Glutamatergic neuron (in vitro differentiated cells): ENCODE data around the gene SLC1A7. TPM values are rescaled to one million over a fixed set of nuclear protein-coding genes. Genes with fewer than 3 reads are reported as not detected.

Source experiments
- DNase-seq: peaks from one replicate; pipeline ENCODE4 v3.0.0; 2022
- H3K27ac Mint-ChIP-seq: one replicate; pipeline ENCODE4 v1.8.0; 2020; ENCODE audit warnings: mild to moderate bottlenecking, mixed read lengths, inconsistent platforms; ENCODE audit not compliant: unreplicated experiment
- H3K27me3 Mint-ChIP-seq: one replicate; pipeline ENCODE4 v1.8.0; 2020; ENCODE audit warnings: mild to moderate bottlenecking, moderate library complexity, mixed read lengths, inconsistent platforms; ENCODE audit not compliant: unreplicated experiment
- H3K36me3 Mint-ChIP-seq: one replicate; pipeline ENCODE4 v1.8.0; 2020; ENCODE audit warnings: mild to moderate bottlenecking, mixed read lengths, inconsistent platforms; ENCODE audit not compliant: unreplicated experiment
- H3K4me1 Mint-ChIP-seq: one replicate; pipeline ENCODE4 v1.8.0; 2020; ENCODE audit warnings: mild to moderate bottlenecking, low read depth, mixed read lengths, inconsistent platforms; ENCODE audit not compliant: unreplicated experiment
- H3K4me3 Mint-ChIP-seq: one replicate; pipeline ENCODE4 v1.8.0; 2020; ENCODE audit warnings: mild to moderate bottlenecking, mixed read lengths, inconsistent platforms; ENCODE audit not compliant: unreplicated experiment
- H3K9me3 Mint-ChIP-seq: one replicate; pipeline ENCODE4 v1.8.0; 2020; ENCODE audit warnings: mild to moderate bottlenecking, moderate library complexity, mixed read lengths, inconsistent platforms; ENCODE audit not compliant: unreplicated experiment
- total RNA-seq: library from RNA; stranded (reverse); fragmentation: NEBNext Ultra II Directional; extraction: Animal tissue kit (Norgen Biotek cat#: 25700); gene quantifications from one replicate; pipeline ENCODE4 v1.2.1, GENCODE V29; 2021; ENCODE audit not compliant: unreplicated experiment
- TF ChIP-seq, protein P1 (sequence below): fragments of 200-600 bp; sonication (generic); IDR thresholded peaks from one replicate; pipeline ENCODE4 v1.5.0; 2021; ENCODE audit not compliant: partially characterized antibody, unreplicated experiment

The SLC1A7 gene
- total RNA-seq, 1 donor from 2014 or later: not detected

DNA sequence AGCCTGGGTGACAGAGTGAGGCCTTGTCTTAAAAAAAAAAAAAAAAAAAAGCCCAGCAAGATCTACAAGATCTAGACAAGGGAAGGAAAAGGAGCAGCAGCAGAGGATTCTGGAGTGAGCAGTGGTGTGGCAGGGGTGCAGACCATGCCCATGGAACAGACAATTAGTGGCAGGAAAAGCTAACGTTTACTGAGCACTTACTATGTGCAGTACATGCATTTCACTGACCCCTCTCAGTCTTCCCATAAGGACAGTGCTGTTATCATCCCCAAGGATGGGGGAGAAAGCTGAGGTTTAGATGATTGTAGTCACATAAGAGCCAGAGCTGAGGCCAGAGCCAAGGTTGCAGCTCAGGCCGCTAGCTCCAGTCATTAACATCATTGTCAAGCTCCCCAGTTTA is 74.6 kb downstream of the SLC1A7 start:
- H3K27ac Mint-ChIP-seq: no peak overlapping the region
- peaks cover 2% of the 10 kb centered on the region for H3K4me1 Mint-ChIP-seq
- no peak for DNase-seq
- TF ChIP-seq, protein P1, sequence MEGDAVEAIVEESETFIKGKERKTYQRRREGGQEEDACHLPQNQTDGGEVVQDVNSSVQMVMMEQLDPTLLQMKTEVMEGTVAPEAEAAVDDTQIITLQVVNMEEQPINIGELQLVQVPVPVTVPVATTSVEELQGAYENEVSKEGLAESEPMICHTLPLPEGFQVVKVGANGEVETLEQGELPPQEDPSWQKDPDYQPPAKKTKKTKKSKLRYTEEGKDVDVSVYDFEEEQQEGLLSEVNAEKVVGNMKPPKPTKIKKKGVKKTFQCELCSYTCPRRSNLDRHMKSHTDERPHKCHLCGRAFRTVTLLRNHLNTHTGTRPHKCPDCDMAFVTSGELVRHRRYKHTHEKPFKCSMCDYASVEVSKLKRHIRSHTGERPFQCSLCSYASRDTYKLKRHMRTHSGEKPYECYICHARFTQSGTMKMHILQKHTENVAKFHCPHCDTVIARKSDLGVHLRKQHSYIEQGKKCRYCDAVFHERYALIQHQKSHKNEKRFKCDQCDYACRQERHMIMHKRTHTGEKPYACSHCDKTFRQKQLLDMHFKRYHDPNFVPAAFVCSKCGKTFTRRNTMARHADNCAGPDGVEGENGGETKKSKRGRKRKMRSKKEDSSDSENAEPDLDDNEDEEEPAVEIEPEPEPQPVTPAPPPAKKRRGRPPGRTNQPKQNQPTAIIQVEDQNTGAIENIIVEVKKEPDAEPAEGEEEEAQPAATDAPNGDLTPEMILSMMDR: no peak
- peaks cover 5% of the 10 kb centered on the region for H3K9me3 Mint-ChIP-seq
- no peaks in the 10 kb centered on the region for H3K36me3 Mint-ChIP-seq
- H3K4me3 Mint-ChIP-seq: no peak overlapping the region
- peaks cover 10% of the 10 kb centered on the region for H3K27me3 Mint-ChIP-seq

DNA sequence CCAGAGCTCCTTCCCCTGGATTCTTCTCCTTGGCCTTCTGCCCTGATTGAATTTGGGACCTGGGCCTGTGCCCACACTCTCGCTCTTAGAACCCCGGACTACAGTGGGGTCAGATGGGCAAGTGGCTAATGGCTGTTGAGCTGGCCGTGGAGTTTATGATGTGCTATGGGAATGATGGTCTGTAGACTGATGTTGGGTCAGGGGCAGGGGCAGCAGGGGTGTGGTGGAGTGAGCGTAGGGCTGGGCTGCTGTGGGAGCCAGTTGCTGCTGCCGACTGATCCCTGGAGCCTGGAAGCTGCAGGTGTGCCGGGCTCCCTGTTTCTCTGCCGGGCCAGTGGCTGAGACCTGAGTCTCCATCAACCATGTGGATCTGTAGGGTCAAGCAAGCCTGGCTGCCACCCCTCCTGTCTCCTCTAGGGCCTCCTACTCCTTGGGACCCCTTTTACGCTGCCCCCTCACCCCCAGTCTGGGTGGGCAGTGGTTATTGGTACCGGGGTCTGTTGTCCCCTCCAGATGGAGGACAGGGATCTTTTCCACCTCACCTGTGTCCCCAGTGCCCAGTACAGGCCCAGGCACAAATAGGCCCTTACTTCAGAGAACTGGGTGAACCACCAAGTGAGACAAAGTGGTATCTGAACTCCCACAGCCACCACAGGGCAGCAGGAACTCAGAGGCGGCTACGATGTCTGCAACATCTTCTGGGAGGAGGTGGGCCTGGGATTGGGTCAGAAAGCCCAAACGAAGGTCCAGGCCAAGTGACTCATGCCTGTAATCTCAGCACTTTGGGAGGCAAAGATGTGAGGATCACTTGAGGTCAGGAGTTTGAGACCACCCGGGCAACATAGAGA is 75.3 kb downstream of the SLC1A7 start:
- Mint-ChIP-seq H3K27me3 (peaks cover 12% of the 10 kb centered on the region), H3K4me1 (peaks cover 2% of the 10 kb centered on the region)
- no peak for DNase-seq

GRCh38 chr1:53066488-53066887 is 76.0 kb downstream of the SLC1A7 start:
- no peak overlapping the region for H3K27ac Mint-ChIP-seq
- no peaks in the 10 kb centered on the region for H3K36me3 Mint-ChIP-seq
- H3K4me1 Mint-ChIP-seq: peaks cover 2% of the 10 kb centered on the region
- no peak overlapping the region for H3K4me3 Mint-ChIP-seq
- DNase-seq: no peak
- peaks cover 12% of the 10 kb centered on the region for H3K27me3 Mint-ChIP-seq
- peaks cover 6% of the 10 kb centered on the region for H3K9me3 Mint-ChIP-seq
- TF ChIP-seq, protein P1: no peak

More for the DNA sequence above, 75.3 kb downstream of the SLC1A7 start:
- TF ChIP-seq, protein P1: no peak
- Mint-ChIP-seq H3K27ac (no peak overlapping the region), H3K36me3 (no peaks in the 10 kb centered on the region), H3K9me3 (peaks cover 7% of the 10 kb centered on the region), H3K4me3 (no peak overlapping the region)

- peaks cover 6% of the 10 kb centered on the region for H3K9me3 Mint-ChIP-seq
- H3K27me3 Mint-ChIP-seq: peaks cover 12% of the 10 kb centered on the region
- TF ChIP-seq, protein P1: no peak
- DNase-seq: no peak
- H3K27ac Mint-ChIP-seq: no peak overlapping the region
- no peak overlapping the region for H3K4me3 Mint-ChIP-seq
- H3K4me1 Mint-ChIP-seq: peaks cover 2% of the 10 kb centered on the region
- H3K36me3 Mint-ChIP-seq: no peaks in the 10 kb centered on the region
These were observed 77.0 kb downstream of the SLC1A7 start for GRCh38 chr1:53065391-53065790.
